NB4 (cell line): Measurements from ENCODE around the gene FYCO1.
"Not testable (repeated sequence)": the region's sequence is repeated elsewhere in the genome, so short reads cannot be mapped to it uniquely, and the experiment has no call there.

Source experiments
- DNase-seq: peaks from one replicate; pipeline ENCODE4 v3.0.0; 2010; ENCODE audit warnings: low read depth
- H3K4me3 ChIP-seq: one replicate; pipeline ENCODE4 v1.5.1; 2011; ENCODE audit warnings: mild to moderate bottlenecking, low read depth, low read length, moderate library complexity
- CTCF ChIP-seq: IDR thresholded peaks from one replicate; pipeline ENCODE4 v1.5.1; 2012; ENCODE audit warnings: low read depth, low read length
- MAX ChIP-seq: IDR thresholded peaks from 2 replicates; pipeline ENCODE4 v1.6.1; 2011; ENCODE audit warnings: low read depth, low read length
- MYC ChIP-seq: IDR thresholded peaks from 2 replicates; pipeline ENCODE4 v1.6.1; 2011; ENCODE audit warnings: low read depth, low read length
- POLR2A ChIP-seq: IDR thresholded peaks from 2 replicates; pipeline ENCODE4 v1.6.1; 2011; ENCODE audit warnings: mild to moderate bottlenecking; ENCODE audit not compliant: insufficient read length; ENCODE audit errors: extremely low read depth

The FYCO1 gene

GRCh38 chr3:46006238-46007032, 10.8 kb upstream of the FYCO1 start:
- H3K4me3 ChIP-seq, result no peak overlapping the region
- no peak for DNase-seq
- TF ChIP-seq MAX, result no peak
- no peak for TF ChIP-seq CTCF
- no peak for TF ChIP-seq POLR2A
- TF ChIP-seq MYC, result no peak

DNA sequence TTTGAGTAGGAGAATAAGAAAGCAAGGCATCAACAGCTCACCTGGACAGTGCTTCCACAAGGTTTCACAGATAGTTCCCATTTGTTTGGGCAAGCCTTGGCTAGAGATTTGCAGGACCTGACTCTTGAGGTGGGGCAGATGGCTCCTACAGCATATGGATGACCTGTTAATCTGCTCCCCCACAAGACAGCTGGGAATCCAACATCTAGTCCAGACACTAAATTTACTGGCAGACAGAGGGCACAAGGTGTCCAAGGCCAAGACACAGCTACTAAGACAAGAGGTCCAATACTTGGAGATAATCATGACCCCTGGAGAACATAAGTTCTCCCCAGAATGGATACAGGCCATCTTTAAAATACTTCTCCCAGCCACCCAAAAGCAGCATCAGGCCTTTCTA, 8.1 kb upstream of the FYCO1 start:
- H3K4me3 ChIP-seq, DNase-seq: not testable (repeated sequence)

GRCh38 chr3:46001178-46001577, 5.6 kb upstream of the FYCO1 start:
- TF ChIP-seq MAX (no peak), MYC (no peak), POLR2A (no peak), CTCF (no peak)
- DNase-seq, result no peak
- H3K4me3 ChIP-seq, result no peak overlapping the region

DNA sequence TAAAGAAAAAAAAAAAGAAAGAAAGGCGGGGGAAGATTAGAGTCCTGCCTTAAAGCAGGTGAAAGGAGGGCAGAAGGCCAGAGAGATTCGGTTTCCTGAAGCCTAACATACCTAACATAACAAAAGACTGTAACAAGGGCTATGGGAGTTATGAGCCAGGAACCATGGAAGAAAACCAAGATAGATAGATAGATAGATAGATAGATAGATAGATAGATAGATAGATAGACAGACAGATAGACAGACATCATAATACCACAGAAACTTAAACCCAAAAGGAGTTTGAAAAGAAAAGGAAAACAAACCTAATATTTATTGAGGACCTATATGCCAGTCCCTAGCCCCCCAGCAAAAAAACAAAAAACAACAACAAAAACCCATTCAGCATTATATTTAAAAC, 2.3 kb upstream of the FYCO1 start:
- TF ChIP-seq CTCF (no peak), MAX (no peak), MYC (no peak), POLR2A (no peak)
- no peak for DNase-seq
- H3K4me3 ChIP-seq, result no peak overlapping the region

- not testable (repeated sequence) for DNase-seq, H3K4me3 ChIP-seq
These were observed 1.9 kb upstream of the FYCO1 start for GRCh38 chr3:45997499-45997898.

- peak overlapping the region; percentile 86 for H3K4me3 ChIP-seq
- TF ChIP-seq MAX, result peak; percentile 95
- TF ChIP-seq MYC, result peak; percentile 90
- no peak for TF ChIP-seq CTCF
- peak; percentile 63 for DNase-seq
These were observed 997 bp downstream of the FYCO1 start for GRCh38 chr3:45994419-45995235.
